ENCODE measurements around the gene ITK.

GRCh38 chr5:157130925-157131324 lies 49.7 kb upstream of the ITK start:
- TF ChIP-seq CTCF (conservative IDR thresholded peaks at IDR 0.05) (no peak), ZFX (IDR thresholded peaks at IDR 0.05) (no peak)
